HG03108 (cell line): ENCODE measurements around the gene SEMA5B.

Experiments
- ATAC-seq: cut with Tn5 transposase; IDR thresholded peaks from one replicate; pipeline ENCODE4 v1.9.1; 2021; ENCODE audit warnings: moderate library complexity; ENCODE audit not compliant: unreplicated experiment

Gene SEMA5B

GRCh38 chr3:122929188-122930062, 98.1 kb downstream of the SEMA5B start:
- ATAC-seq = no peak

- ATAC-seq = no peak
Measured at GRCh38 chr3:122928396-122929187, 99.0 kb downstream of the SEMA5B start.

GRCh38 chr3:122927726-122928125, 99.8 kb downstream of the SEMA5B start:
- no peak for ATAC-seq

GRCh38 chr3:122926811-122927210, 100.8 kb downstream of the SEMA5B start:
- no peak for ATAC-seq

GRCh38 chr3:122926322-122926721, 101.2 kb downstream of the SEMA5B start:
- ATAC-seq = no peak

DNA sequence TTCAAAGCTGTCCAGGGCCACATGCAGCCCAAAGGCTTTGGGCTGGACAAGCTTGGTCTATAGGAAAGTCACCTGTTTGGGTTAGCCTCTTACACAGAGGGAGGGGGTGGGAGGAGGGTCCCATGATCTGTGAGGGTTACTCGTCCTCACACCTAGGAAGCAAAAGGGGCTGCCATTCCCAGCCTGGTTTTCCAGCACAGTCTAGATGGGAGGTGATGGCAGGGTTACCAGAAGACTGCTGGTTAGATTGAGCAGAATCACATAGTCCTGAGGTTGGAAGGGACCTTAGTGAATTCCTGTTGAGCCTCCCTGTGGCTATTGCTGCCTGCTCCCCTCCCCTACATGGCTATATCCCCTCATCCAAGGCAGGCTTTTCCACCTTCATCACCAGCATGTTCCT, 101.8 kb downstream of the SEMA5B start:
- ATAC-seq = no peak

GRCh38 chr3:122924056-122924455, 103.5 kb downstream of the SEMA5B start:
- ATAC-seq = no peak

GRCh38 chr3:122923611-122924010, 104.0 kb downstream of the SEMA5B start:
- ATAC-seq = no peak

GRCh38 chr3:122921791-122922651, 105.5 kb downstream of the SEMA5B start:
- peak; percentile 48 for ATAC-seq

DNA sequence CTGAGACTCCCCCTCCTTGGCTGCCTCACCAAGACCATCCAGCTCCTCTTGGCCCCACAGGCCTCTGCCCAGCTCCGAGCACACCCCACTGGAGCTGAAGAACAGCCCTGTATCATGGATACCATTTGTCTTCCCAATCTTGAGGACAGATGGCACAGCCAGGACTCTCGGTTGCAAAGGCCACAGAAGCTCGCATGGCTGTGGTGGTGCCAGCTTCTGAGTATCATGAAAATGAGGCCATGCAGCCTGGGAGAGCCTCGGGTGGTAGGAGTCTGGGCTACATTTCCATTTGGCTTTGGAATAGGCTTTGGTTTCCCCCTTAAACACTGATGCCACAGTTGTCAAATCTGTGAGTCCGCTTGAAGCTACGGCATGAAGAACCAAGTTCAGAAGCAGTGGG, 106.6 kb downstream of the SEMA5B start:
- no peak for ATAC-seq

DNA sequence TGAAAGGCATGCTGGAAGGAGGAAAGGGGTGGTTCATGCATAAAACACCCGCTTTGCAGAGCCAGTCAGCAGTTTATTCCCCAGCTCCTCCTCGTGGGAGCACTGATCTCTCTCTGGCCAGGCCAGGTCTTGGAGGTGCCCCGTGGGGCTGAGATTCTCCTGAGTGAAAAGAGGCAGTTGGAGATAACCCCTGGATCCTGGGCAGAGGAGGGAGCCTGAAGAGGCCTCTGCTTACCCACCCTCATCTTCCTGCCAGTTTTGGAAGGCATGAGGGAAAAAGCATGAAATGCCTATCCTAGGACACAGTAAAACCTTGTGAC, 108.3 kb downstream of the SEMA5B start:
- no peak for ATAC-seq

GRCh38 chr3:122918576-122919290, 108.8 kb downstream of the SEMA5B start:
- ATAC-seq = no peak

- no peak for ATAC-seq
Measured at GRCh38 chr3:122917412-122917811, 110.2 kb downstream of the SEMA5B start.

DNA sequence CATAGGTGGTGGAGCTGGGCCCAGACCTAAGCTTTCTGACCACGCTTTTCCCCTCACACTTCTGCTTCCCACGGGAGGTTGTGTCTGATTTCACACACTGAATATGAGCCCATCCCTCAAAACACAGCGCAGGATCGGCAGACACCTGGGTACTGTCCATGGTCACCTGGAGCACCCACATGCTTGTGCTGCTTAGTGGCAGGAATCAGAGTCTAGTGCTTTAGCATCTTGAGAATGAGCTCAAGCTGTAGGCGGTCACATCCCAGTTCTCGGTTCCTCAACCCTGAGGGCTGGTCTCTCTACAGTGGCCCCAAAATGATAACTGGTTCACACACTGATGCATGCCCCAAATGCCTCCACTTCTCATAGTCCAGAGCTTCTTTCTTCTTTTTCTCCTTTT, 111.0 kb downstream of the SEMA5B start:
- no peak for ATAC-seq

- ATAC-seq = no peak
Measured at GRCh38 chr3:122916084-122916483, 111.5 kb downstream of the SEMA5B start.

DNA sequence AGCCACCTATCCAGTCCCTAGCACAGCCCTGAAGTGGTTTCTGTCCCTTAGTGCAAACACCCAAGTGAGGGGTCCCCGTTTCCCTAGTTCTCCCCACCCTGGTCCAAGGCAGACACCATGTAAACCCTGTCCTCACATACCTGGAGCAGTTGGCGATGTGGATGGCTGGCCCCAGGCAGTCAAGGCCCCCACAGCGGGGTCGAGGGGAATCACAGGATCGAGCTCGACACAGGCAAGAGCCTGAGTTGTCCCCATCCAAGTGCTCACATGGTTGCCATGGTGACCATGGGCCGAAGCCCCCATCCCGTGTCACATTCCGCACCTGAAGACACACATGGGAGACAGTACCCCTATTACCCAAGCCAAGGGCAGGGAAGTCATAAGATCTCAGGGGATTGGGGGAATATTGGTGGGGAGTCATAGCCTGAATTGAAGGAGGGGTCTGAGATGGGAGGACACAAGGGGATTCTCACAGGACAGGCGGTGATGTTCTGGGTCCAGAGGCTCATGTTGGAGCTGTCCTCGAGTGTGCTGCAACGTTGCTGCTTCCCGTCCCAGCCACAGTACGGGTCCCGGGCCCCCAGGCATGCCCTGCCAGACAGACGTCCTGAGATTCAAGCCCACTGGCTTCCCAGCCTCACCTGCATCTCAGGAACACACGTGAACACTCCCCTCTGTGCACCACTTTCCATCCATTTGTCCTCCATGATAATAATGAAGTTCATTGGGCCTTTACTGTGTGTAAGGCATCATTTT, 112.1 kb downstream of the SEMA5B start:
- ATAC-seq = no peak

- ATAC-seq = no peak
Measured at GRCh38 chr3:122913539-122914100, 113.9 kb downstream of the SEMA5B start.

DNA sequence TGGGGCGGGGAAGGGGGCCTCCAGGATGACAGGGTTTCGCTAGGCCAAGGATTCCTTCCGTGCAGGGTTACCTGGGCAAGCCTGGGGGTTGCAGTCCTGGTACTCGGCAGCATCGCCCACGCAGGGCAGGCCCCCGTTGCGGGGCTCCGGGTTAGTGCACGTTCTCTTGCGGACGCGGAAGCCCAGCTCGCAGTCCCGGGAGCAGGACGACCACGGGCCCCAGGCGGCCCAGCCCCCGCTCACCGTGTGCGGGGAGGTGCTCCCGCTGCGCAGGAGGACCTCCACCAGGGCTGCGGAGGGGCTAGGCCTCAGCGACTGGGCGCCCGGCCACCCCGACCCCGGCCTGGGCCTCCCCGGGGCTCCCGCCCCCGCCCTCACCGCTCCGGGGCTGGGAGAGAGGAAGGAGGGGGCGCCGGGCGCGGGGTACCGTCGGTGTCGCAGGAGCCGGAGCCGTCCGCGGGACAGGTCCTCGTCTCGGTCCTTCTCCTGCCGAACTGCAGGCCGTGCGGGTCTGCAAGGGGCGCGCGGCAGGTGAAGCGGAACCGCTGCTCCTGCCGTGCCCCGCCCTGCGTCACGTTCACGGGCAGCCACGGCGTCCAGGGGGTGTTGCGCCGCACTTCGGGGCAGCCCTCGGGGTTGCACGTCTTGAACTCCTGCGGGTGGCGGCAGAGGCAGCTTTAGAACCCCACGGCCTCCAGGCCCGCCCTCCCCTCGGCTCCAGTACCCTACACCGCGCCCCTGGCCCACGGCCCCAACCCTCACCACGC, 114.6 kb downstream of the SEMA5B start:
- no peak for ATAC-seq

- ATAC-seq = no peak
Measured at GRCh38 chr3:122911901-122912300, 115.7 kb downstream of the SEMA5B start.
